Neural progenitor cell (in vitro differentiated cells): ENCODE measurements around the gene FBXL17.

Source experiments
- EZH2 ChIP-seq: fragments of 200-600 bp; sonication (generic); IDR thresholded peaks from 2 replicates; pipeline ENCODE4 v1.6.1; 2017; ENCODE audit warnings: antibody characterized with exemption, mild to moderate bottlenecking, moderate library complexity
- EZH2phosphoT487 ChIP-seq: fragments of 200-600 bp; sonication (generic); IDR thresholded peaks from 2 replicates; pipeline ENCODE4 v1.6.1; 2017; ENCODE audit warnings: antibody characterized with exemption
- TF ChIP-seq, protein P1 (sequence below): fragments of 200-600 bp; sonication (generic); IDR thresholded peaks from 2 replicates; pipeline ENCODE4 v1.5.1; 2017; ENCODE audit warnings: antibody characterized with exemption, mild to moderate bottlenecking

DNA sequence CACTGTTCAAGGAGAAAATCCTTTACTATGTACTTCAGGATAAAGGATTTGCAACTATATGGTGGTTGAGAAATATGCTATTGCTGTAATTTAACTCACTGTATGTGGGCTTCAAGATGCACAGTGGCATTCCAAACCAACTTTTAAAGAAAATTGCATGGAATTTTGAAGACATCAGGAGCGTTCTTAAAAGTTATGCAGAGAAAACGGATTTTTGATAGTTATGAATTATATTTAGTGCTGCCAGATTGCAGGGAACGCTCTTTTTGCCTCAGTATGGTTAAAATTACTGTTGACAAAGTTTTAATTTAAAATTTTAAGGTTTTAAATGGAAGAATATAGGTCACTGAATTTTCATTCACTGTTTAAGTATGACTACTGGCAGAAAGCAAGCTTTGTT lies 375.1 kb downstream of the FBXL17 start:
- TF ChIP-seq, protein P1, sequence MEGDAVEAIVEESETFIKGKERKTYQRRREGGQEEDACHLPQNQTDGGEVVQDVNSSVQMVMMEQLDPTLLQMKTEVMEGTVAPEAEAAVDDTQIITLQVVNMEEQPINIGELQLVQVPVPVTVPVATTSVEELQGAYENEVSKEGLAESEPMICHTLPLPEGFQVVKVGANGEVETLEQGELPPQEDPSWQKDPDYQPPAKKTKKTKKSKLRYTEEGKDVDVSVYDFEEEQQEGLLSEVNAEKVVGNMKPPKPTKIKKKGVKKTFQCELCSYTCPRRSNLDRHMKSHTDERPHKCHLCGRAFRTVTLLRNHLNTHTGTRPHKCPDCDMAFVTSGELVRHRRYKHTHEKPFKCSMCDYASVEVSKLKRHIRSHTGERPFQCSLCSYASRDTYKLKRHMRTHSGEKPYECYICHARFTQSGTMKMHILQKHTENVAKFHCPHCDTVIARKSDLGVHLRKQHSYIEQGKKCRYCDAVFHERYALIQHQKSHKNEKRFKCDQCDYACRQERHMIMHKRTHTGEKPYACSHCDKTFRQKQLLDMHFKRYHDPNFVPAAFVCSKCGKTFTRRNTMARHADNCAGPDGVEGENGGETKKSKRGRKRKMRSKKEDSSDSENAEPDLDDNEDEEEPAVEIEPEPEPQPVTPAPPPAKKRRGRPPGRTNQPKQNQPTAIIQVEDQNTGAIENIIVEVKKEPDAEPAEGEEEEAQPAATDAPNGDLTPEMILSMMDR: no peak
- TF ChIP-seq EZH2phosphoT487 (no peak), EZH2 (no peak)
